K562 (cell line): Measurements from ENCODE around the gene PRDX2. TPM values are rescaled to one million over a fixed set of nuclear protein-coding genes. Genes with fewer than 3 reads are reported as not detected.
A peak's percentile ranks its signal among the peaks of the same experiment; 100 is the strongest.

Experiments used
- ARNT ChIP-seq, 2 experiments: fragments of 450-650 bp; IDR thresholded peaks; 2 replicates each; pipeline ENCODE4 v1.6.1; 2016; ENCODE audit warnings: mild to moderate bottlenecking in 1 of 2
- BRD4 ChIP-seq: fragments of 200-600 bp; sonication (generic); IDR thresholded peaks from 2 replicates; pipeline ENCODE4 v1.6.1; 2017; ENCODE audit warnings: inconsistent platforms
- CEBPG ChIP-seq, 3 experiments: fragments of 200-800 bp in 1 of 3; sonication (Bioruptor generic) in 1 of 3; sonication (generic) in 1 of 3; formaldehyde crosslinking in 1 of 3; IDR thresholded peaks in 2 of 3; conservative IDR thresholded peaks in 1 of 3; 2 replicates each; pipeline versions ENCODE4 v1.6.1 to v1.8.0; 2016 to 2022; ENCODE audit warnings: missing compliant biosample characterization in 2 of 3, missing genetic modification characterization in 2 of 3, mild to moderate bottlenecking in 1 of 3, missing genetic modification reagents in 1 of 3
- GABPB1 ChIP-seq: sonication (generic); formaldehyde crosslinking; IDR thresholded peaks from 2 replicates; pipeline ENCODE4 v1.8.0; 2022; ENCODE audit warnings: mild to moderate bottlenecking, missing genetic modification reagents
- HDGF ChIP-seq: fragments of 450-650 bp; IDR thresholded peaks from 2 replicates; pipeline ENCODE4 v1.6.1; 2016
- MLLT1 ChIP-seq, 2 experiments: fragments of 450-650 bp; IDR thresholded peaks; 2 replicates each; pipeline ENCODE4 v1.6.1; 2016
- SAP30 ChIP-seq: fragments of 200-600 bp; sonication (generic); IDR thresholded peaks from 2 replicates; pipeline ENCODE4 v1.6.1; 2012; ENCODE audit warnings: borderline replicate concordance, low read depth, mild to moderate bottlenecking, moderate library complexity, low read length, control low read depth, inconsistent platforms; ENCODE audit not compliant: insufficient read depth, poor library complexity, severe bottlenecking
- SMARCE1 ChIP-seq: fragments of 450-650 bp; IDR thresholded peaks from 2 replicates; pipeline ENCODE4 v1.7.1; 2016; ENCODE audit warnings: mild to moderate bottlenecking
- ZNF551 ChIP-seq: fragments of 250-450 bp; sonication (Bioruptor Pico); IDR thresholded peaks from 2 replicates; pipeline ENCODE4 v1.5.0; 2021; ENCODE audit warnings: mild to moderate bottlenecking, moderate library complexity
- polyA plus RNA-seq, 8 experiments: library from polyadenylated mRNA; depleted of rRNA in 4 of 8; stranded (reverse) in 5 of 8; unstranded in 3 of 8; fragments of >200 nt; fragmentation: Nextera tagmentation in 2 of 8; fragmentation: Illumina TruSeq in 1 of 8; extraction: Ambion mirVana in 2 of 8; extraction: Trizol in 1 of 8; gene quantifications; 2 replicates each; pipeline versions ENCODE4 v1.2.1 to v1.2.3, GENCODE V29; 2011 to 2014; ENCODE audit warnings: inconsistent platforms in 1 of 8, missing spikeins in 1 of 8
- total RNA-seq, 7 experiments: library from RNA; depleted of rRNA in 6 of 7; stranded (reverse); fragments of >200 nt in 6 of 7; fragmentation: Illumina TruSeq in 2 of 7; extraction: Trizol in 2 of 7; gene quantifications; 2 replicates each; pipeline versions ENCODE4 v1.2.1 to v1.2.3, GENCODE V29; 2011 to 2021; ENCODE audit warnings: low replicate concordance in 1 of 7

PRDX2 gene
- total and polyA plus RNA-seq, 9 of the 15 experiments (the other 6 are each of a cell fraction or from before 2014, with no cell fraction given) = 206 to 1,183 (median 415) TPM

GRCh38 chr19:12782174-12782423, 19.5 kb downstream of the PRDX2 start (continued):
- TF ChIP-seq MLLT1 (IDR thresholded peaks at IDR 0.05) = no peak
- TF ChIP-seq GABPB1 (CRISPR knock-in tag) = no peak
- TF ChIP-seq ZNF551 = no peak
- TF ChIP-seq SAP30 = peak; percentile 9
- TF ChIP-seq BRD4 = no peak
- peak; percentile 92 for TF ChIP-seq HDGF
- no peak for TF ChIP-seq ARNT (IDR thresholded peaks at IDR 0.05)
- no peak for TF ChIP-seq CEBPG (CRISPR knock-in tag; IDR thresholded peaks at IDR 0.05)
- TF ChIP-seq CEBPG (tag; conservative IDR thresholded peaks at IDR 0.05 in 1 of 2, IDR thresholded peaks at IDR 0.05 in 1 of 2) = no peak
- TF ChIP-seq SMARCE1 = no peak
